Measurements from ENCODE around the gene INPP5J.
"Not testable (repeated sequence)": the region's sequence is repeated elsewhere in the genome, so short reads cannot be mapped to it uniquely, and the experiment has no call there.

INPP5J gene

GRCh38 chr22:31102441-31103081 is 20.2 kb upstream of the INPP5J start:
- peak; percentile 39 for DNase-seq

DNA sequence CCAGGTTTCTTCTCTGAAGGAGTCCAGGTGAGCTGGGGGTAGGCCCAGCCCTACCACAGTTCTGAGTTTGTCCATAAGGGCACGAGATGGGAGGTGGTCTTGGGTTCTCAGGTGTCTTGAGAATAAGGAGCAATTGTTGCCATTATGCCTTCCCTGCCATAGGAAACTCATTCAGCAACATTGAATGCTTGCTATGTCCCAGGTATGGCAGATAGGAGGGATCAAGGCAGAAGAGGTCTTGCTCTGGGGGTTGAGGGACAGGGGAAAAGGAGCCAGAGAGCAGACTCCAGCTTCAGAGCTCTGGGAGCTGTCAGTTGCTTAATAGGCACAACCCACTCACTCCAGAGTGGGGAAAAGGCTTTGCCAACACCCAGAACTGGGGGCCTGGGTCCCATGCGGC is 19.7 kb upstream of the INPP5J start:
- no peak for DNase-seq

DNA sequence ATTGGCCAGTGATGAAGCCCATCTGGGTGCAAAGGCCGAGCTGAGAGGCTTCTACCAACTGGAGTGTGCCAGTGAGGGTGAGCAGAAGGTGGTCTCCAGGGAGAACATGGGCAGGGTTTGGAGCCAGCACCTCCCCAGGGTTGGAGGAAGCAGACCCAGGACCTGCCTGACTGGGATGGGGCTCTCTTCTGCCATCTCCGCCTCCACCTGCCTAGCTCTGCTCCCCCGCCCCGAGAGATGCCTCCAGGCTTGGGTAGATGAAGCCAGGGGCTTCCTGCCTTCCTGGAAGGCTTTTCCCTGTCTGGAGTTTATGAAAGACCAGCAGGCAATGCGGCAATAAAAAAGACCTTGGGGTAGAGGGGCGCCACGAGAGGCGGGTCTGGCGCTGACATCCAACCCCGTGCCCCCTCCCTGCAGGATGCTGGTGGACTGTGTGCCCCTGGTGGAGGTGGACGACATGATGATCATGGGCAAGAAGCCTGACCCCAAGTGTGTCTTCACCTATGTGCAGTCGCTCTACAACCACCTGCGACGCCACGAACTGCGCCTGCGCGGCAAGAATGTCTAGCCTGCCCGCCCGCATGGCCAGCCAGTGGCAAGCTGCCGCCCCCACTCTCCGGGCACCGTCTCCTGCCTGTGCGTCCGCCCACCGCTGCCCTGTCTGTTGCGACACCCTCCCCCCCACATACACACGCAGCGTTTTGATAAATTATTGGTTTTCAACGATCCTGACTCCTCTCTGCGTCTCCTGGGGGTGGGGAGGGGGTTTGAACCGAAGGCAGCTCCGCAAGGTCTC is 18.7 kb upstream of the INPP5J start:
- DNase-seq: peak; percentile 48

GRCh38 chr22:31104869-31105268 is 17.9 kb upstream of the INPP5J start:
- DNase-seq: peak; percentile 59

- DNase-seq: no peak
These were observed 17.4 kb upstream of the INPP5J start for GRCh38 chr22:31105282-31105929.

GRCh38 chr22:31106001-31106571 is 16.7 kb upstream of the INPP5J start:
- peak; percentile 33 for DNase-seq

DNA sequence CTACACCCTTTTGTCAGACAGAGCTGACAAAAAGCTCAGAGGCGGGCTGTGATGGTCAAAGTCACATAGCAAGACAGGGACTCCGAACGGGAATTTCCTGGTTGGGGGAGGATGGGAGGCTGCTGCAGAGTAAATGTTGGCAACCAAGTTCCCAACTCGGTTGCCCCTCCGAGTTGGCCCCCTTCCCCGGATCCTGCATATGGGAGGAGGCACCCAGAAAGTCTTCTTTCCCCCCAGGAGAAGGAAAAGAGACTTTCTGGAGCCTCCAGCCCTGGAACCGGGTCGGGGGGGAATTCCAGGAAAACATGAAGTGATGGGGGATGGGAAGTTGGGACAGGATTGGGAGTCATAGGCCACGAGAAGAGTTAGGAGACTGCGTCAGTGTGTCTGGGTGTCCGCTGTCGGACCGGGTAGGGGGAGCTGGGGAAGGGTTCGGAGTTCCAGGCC is 16.0 kb upstream of the INPP5J start:
- no peak for DNase-seq

DNA sequence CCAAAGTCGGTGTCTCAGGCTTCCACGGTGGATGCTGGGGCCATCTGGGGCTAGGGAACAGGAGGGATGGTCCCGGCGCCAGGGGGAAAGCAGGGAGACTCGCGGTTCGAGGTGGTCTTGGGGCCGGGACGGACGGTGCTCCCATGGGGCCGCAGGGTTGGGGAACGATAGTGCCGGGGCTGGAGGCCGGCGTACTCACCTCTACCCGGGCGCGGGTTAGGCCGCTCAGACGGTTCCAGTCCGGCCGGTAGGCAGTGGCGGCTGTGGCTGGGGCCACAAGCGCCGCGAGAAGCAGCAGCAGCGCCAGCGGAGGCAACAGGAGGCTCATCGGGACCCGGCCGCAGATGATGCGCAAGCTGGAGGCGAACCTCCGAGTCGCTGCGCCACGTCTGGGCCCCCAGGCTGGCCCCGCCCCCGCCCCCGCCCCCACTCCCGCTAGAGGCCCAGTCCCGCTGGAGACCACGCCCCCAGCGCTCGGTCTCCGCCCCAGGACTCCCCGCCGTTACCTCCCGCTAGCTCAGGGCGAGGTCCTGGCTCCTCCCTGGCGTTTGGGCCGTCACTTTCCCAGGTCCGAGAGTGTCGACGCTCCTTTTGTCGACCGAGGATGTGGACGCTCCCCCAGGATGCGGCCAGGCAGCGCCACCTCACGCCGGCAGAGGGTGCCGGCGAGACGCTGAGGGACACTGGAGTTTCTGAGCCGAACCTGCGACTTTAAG is 15.4 kb upstream of the INPP5J start, which contains the start of gene SELENOM:
Gene SELENOM, minus strand, starts transcription at position 391 of the 716 bp plus-strand sequence. Its CDS starts 63 bp downstream, at position 328.
- peak; percentile 97 for DNase-seq

- DNase-seq: no peak
These were observed 14.9 kb upstream of the INPP5J start for GRCh38 chr22:31107894-31108218.

- not testable (repeated sequence) for DNase-seq
These were observed 10.1 kb upstream of the INPP5J start for GRCh38 chr22:31112547-31113091.

- no peak for DNase-seq
These were observed 4.5 kb upstream of the INPP5J start for GRCh38 chr22:31118046-31118820.

DNA sequence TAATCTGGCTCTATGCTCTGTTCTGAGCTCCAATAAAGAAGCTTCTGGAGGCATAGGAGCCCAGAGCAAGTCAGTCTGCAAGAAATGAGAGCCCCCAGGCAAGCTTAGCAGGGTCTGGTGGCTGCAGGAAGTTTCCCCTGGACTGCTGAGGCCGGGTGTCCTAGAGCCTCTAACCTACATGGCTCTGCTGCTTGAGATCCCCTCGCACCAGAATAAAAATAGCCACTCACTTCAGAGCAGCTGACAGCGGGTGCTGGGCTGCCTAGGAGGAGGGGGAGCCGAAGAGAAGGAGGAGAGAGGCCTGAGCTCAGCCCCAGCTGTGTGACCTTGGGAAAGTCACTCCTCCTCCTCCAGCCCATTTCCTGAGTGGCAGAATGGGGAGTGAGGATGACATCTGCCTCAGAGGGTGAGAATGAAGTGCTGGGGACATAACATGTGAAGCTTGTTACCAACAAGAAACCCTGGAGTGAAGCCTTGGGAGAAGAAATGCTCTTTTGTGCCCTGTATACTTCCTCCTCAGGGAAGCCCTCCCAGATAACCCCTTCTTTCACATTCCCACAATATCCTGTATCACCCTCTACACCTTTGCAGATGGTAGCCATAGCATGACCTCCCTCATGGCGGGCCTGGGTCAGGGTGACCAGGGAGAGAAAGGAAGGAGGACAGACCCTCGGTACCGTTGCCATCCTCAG is 3.6 kb upstream of the INPP5J start:
- DNase-seq: no peak

DNA sequence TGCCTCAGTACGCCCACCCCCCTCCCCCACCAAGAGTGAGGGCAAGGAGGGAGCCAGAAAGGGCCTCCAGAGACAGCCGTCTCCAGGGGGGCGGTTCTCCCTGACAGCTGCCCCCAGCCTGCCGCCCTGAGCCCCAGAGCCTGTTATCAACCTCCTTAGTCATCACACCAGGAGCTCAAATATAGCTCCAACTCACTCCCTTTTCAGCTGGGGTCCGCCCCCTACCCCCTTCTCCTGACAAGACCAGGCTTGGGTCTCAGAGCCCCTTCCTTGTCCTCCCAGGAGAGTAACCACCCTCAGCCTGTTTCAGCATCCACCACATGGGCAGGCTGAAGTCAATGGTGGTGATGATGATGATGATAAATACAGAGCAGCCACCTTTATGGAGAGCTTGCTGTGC is 2.5 kb upstream of the INPP5J start:
- peak; percentile 17 for DNase-seq

- no peak for DNase-seq
These were observed 2.1 kb upstream of the INPP5J start for GRCh38 chr22:31120642-31121041.

- no peak for DNase-seq
These were observed 1.4 kb upstream of the INPP5J start for GRCh38 chr22:31121403-31121802.

DNA sequence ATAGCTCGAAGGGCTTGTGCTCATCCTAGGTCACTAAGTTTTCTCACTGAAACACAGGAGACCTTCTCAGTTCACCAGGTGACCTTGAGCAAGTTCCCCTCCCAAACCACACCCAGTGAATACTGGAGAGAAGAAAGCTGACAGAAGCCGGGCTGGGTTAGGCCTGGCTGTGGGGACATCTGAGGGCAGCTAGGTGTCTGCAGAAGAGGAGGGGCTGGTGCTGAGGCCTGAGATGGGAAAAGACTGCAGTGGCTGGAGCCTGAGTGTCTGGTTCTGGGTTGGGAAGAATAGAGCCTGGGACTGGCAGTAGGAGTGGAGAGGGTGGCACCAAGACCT is 602 bp upstream of the INPP5J start:
- no peak for DNase-seq

DNA sequence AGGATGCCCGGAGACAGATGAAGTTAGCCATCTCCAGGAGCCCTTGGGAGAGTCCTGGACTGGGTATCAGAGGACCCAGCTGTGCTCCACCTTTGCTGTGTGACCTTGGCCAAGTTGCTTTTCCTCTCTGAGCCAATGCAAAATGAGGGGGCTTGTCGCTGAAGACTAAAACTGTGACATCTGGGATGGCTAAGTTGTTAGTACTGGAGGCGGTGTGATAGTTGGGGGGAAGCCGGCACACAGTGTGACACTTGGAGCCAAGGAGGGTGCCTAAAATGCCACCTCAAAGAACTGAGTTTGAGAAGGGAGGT is 481 bp downstream of the INPP5J start:
- DNase-seq: no peak

DNA sequence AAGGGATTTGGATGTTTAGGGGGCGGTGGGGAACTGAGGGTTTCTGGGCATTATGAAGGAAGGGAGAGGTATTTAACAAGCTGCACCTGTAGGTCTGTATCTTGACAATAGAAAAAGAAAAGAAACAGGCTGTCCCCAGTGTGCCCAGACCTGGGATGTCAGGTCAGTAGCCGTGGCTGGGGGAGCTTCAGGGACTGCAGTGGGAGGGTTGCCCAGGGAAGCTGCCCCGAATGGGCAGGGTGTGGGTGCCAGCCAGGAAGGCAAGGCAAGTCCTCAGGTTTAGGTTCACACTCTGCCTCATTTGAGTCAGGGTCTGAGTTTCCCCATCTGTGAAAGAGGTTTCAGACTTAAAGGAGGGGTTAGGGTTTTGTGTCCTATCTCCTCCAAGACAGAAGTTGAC is 1.5 kb downstream of the INPP5J start:
- no peak for DNase-seq

- no peak for DNase-seq
These were observed 2.2 kb downstream of the INPP5J start for GRCh38 chr22:31124811-31125465.

- DNase-seq: no peak
These were observed 2.9 kb downstream of the INPP5J start for GRCh38 chr22:31125521-31126117.
